Activated CD8-positive, alpha-beta memory T cell treated with anti-CD3 and anti-CD28 coated beads, Interleukin-2, amount 50 U/mL, for 48 hours (primary cell): Measurements from ENCODE around the gene GLYATL3.

ENCODE experiments used
- DNase-seq: peaks from one replicate; pipeline ENCODE4 v3.0.0-alpha.2; 2020

GLYATL3 gene

DNA sequence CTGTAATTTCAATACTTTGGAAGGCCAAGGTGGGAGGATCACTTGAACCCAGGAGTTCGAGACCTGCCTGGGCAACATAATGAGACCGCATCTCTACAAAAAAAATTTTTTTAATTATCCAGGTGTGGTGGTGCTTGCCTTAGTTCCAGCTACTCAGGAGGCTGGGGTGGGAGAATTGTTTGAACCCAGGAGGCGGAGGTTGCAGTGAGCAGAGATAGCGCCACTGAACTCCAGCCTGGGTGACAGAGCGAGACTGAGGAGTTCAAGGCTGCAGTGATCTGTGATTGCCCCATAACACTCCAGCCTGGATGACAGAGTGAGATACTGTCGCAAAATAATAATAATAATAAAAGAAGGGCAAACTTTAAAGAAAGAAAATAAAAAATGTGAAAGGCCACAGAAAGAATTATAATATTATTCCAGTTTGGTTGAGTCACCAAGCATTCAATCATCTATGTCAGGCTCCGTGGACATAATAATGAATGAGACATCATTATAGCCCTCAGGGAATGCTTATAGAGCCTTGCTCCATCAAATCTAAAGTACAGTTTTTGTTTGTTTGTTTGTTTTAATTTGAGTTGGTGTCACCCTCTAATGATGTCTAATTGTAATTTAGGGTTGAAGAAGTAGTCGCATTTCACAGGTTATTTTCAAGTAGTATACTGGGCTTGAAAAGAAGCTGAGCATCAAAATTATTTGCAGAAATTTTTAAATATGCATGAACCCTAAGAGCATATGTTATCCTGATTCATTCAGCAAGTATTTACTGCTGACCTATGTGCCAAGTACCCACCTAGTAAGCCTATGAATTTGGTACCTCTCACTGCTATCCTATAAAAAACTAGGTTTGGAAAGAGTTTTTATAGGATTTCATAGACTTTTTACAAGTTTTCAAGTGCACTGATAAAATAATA, 15.1 kb downstream of the GLYATL3 start:
- DNase-seq = no peak

- no peak for DNase-seq
Observed at GRCh38 chr6:49515485-49516146, 15.9 kb downstream of the GLYATL3 start.

DNA sequence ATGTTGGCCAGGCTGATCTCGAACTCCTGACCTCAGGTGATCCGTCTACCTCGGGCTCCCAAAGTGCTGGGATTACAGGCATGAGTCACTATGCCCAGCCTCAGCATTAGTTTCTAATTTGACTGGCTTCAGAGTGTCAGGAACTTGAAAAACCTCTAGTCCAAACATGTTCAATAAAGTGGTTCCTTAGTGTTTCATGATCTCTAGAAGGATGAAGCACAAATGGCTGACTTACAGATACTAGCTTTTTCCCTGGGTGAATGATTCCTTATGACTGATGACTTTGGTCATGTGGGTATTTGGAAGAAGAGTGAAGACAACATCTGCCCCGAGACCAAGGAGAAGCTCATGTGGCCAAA, 16.4 kb downstream of the GLYATL3 start:
- DNase-seq = no peak

GRCh38 chr6:49517919-49518318, 18.2 kb downstream of the GLYATL3 start:
- DNase-seq = no peak

- no peak for DNase-seq
Observed at GRCh38 chr6:49519660-49520059, 19.9 kb downstream of the GLYATL3 start.

GRCh38 chr6:49522710-49523593, 23.2 kb downstream of the GLYATL3 start:
- DNase-seq = no peak

GRCh38 chr6:49523901-49524300, 24.2 kb downstream of the GLYATL3 start:
- no peak for DNase-seq

- no peak for DNase-seq
Observed at GRCh38 chr6:49524541-49524940, 24.8 kb downstream of the GLYATL3 start.

GRCh38 chr6:49526598-49526997, 26.9 kb downstream of the GLYATL3 start:
- DNase-seq = no peak

DNA sequence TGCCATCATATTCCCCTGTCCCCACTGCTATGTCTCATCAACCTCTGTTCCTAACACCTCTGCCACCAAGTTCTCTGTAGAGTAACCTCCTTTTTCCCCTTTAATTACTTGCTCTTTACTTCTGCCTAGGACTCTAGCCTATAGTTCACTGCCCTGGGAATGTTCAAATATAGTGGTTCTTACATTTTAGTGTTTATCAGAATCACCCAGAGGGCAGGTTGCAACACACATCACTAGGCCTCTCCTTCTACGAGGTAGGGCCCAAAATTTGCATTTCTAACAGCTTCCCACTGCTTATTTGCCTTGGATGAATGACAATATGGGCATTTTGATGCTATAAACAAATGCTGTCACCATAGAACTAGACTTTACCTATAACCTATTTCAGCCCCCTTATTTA, 27.6 kb downstream of the GLYATL3 start:
- no peak for DNase-seq

- DNase-seq = no peak
Observed at GRCh38 chr6:49528571-49528970, 28.8 kb downstream of the GLYATL3 start.

DNA sequence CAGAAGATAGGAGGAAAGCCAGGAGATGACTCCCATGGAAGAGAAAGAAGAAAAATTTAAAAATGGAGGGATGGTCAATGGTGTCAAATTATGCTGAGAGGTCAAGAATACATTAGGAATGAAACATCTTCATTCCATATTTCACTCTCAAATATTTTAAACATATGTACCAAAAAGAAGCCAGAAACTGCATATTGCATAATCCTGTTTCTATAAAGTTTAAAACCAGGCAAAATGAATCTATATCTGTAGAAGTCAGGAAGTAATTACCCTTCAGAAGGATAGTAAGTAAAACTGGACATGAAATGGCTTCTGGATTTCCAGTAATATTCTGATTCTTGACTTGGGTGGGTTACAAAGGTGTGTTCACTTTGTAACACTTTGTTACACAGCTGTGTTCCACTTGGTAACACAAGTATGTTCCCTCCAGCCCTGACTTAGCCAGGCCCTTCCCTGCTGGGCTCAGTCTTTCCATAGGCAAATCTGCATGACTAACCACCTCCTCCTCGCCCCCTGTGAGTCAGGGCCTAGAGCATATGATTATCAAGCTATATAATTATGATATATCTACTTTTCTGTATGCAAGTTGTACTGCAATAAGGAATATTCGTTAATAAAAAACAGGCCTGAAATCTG, 30.5 kb downstream of the GLYATL3 start:
- no peak for DNase-seq

- no peak for DNase-seq
Observed at GRCh38 chr6:49531774-49532569, 32.2 kb downstream of the GLYATL3 start.

DNA sequence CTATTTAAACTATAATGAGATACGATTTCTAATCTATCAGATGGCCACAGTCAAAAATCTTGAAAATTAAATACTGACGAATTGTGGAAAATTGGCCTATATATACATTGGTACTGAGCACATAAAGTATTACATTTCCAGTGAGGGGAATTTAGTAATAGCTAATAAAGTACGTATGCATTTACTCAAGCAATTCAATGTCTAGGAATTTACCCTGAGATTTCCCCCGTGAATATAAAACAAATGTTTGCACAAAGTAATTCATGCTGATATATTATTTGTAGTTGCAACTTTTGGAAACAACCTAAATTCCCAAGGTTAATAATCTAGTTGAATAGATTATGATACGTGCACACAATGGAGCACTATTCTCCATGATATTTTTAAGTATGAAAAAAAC, 36.1 kb downstream of the GLYATL3 start:
- DNase-seq = no peak

DNA sequence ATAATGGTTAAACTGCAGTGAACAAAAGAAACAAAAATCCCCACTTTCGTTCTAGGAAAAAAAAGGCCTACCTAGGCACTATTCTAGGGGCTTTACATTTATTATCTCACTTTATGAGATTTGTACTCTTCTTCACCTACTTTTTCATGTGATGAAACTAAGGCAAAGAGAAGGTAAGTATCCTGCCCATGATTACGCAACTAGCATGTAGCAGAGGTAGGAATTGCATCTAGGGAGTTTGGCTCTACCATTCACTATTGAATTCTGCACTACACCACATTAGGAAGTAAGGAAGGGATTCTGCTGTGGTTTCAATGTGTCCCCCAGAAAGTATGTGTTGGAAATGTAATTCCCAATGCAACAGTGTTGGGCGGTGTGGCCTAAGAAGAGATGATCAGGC, 39.4 kb downstream of the GLYATL3 start:
- no peak for DNase-seq

- DNase-seq = no peak
Observed at GRCh38 chr6:49540614-49541013, 40.9 kb downstream of the GLYATL3 start.

GRCh38 chr6:49541210-49541724, 41.5 kb downstream of the GLYATL3 start:
- DNase-seq = no peak

- DNase-seq = no peak
Observed at GRCh38 chr6:49541936-49542335, 42.2 kb downstream of the GLYATL3 start.

- DNase-seq = no peak
Observed at GRCh38 chr6:49543087-49543858, 43.5 kb downstream of the GLYATL3 start.

DNA sequence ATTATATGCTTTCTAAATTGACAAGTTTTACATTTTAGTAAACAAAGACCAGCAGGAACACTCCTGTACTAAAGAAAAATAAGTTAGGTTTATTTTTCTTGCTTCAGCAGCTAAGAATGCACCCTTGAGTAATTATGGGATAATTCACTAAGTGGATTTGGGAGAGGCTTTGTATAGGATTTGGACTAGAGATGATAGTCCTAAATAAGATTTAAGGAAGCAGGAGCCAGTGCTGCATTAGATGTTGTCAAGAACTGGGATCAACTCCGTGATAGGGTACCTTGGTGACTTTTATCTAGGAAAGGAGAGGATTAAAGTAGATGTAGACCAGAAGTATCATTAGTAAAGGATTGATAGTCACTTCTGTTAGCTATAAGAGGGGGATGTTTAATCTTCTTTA, 46.6 kb downstream of the GLYATL3 start:
- DNase-seq = no peak
